ENCODE data around the gene KRT33A. TPM values are rescaled to one million over a fixed set of nuclear protein-coding genes. Genes with fewer than 3 reads are reported as not detected.

Gene KRT33A
- total RNA-seq, 1 donor from 2014 or later = not detected

GRCh38 chr17:41325611-41326010, 25.0 kb downstream of the KRT33A start:
- H3K9me3 ChIP-seq = no peaks in the 10 kb centered on the region
- no peaks in the 10 kb centered on the region for H3K36me3 ChIP-seq
- H3K4me3 ChIP-seq = no peak overlapping the region
- no peaks in the 10 kb centered on the region for H3K4me1 ChIP-seq
- no peak overlapping the region for H3K27ac ChIP-seq
- no peak for DNase-seq (ENCODE audit: low spot score in 2 of 2)
- no peaks in the 10 kb centered on the region for H3K27me3 ChIP-seq
- intact Hi-C loops (cut with DNase I) = no loop called here
- no peak for TF ChIP-seq CTCF (IDR thresholded peaks at IDR 0.05)

- intact Hi-C loops (cut with DNase I) = no loop called here
- Histone ChIP-seq H3K27ac (no peak overlapping the region), H3K4me1 (no peaks in the 10 kb centered on the region), H3K27me3 (no peaks in the 10 kb centered on the region), H3K9me3 (no peaks in the 10 kb centered on the region), H3K4me3 (no peak overlapping the region), H3K36me3 (no peaks in the 10 kb centered on the region)
- DNase-seq (ENCODE audit: low spot score in 2 of 2) = no peak
- no peak for TF ChIP-seq CTCF (IDR thresholded peaks at IDR 0.05)
Observed at GRCh38 chr17:41325126-41325525, 25.5 kb downstream of the KRT33A start.

- Histone ChIP-seq H3K27ac (no peak overlapping the region), H3K27me3 (no peaks in the 10 kb centered on the region), H3K4me3 (no peak overlapping the region), H3K36me3 (no peaks in the 10 kb centered on the region), H3K9me3 (peaks cover 0 to 4% of the 10 kb centered on the region in 2 donors), H3K4me1 (no peaks in the 10 kb centered on the region)
- no peak for TF ChIP-seq CTCF (IDR thresholded peaks at IDR 0.05)
- no peak for DNase-seq (ENCODE audit: low spot score in 2 of 2)
- intact Hi-C loops (cut with DNase I) = loop anchor here (5.0 kb wide), 2 partner anchors 412 to 522 kb away; no protein-coding TSS in a partner anchor
Observed at GRCh38 chr17:41324180-41325075, 26.2 kb downstream of the KRT33A start.

GRCh38 chr17:41322903-41323895, 27.4 kb downstream of the KRT33A start:
- no peak overlapping the region for H3K27ac ChIP-seq
- no peaks in the 10 kb centered on the region for H3K27me3 ChIP-seq
- intact Hi-C loops (cut with DNase I) = loop anchor here (5.0 kb wide), 2 partner anchors 411 to 521 kb away; no protein-coding TSS in a partner anchor
- no peak for TF ChIP-seq CTCF (IDR thresholded peaks at IDR 0.05)
- H3K9me3 ChIP-seq = peaks cover 0 to 4% of the 10 kb centered on the region in 2 donors
- no peaks in the 10 kb centered on the region for H3K36me3 ChIP-seq
- no peaks in the 10 kb centered on the region for H3K4me1 ChIP-seq
- DNase-seq (ENCODE audit: low spot score in 2 of 2) = no peak
- no peak overlapping the region for H3K4me3 ChIP-seq

- Histone ChIP-seq H3K4me1 (no peaks in the 10 kb centered on the region), H3K27ac (no peak overlapping the region), H3K27me3 (no peaks in the 10 kb centered on the region), H3K9me3 (peaks cover 0 to 4% of the 10 kb centered on the region in 2 donors), H3K4me3 (no peak overlapping the region), H3K36me3 (no peaks in the 10 kb centered on the region)
- TF ChIP-seq CTCF (IDR thresholded peaks at IDR 0.05) = peak; percentile 30 to 62 (median 52)
- no peak for DNase-seq (ENCODE audit: low spot score in 2 of 2)
- intact Hi-C loops (cut with DNase I) = loop anchor here (5.0 kb wide), 2 partner anchors 410 to 520 kb away; no protein-coding TSS in a partner anchor
Observed at GRCh38 chr17:41322094-41322902, 28.3 kb downstream of the KRT33A start.
